Ishikawa (cell line): ENCODE measurements around the gene MOB3A.

Experiments used
- CREB1 ChIP-seq: IDR thresholded peaks from 2 replicates; pipeline ENCODE4 v1.6.1; 2012; ENCODE audit warnings: low read depth
- EP300 ChIP-seq: IDR thresholded peaks from 2 replicates; pipeline ENCODE4 v1.6.1; 2012; ENCODE audit warnings: borderline replicate concordance
- REST ChIP-seq: IDR thresholded peaks from 2 replicates; pipeline ENCODE4 v1.6.1; 2012; ENCODE audit warnings: low read depth, mild to moderate bottlenecking
- TAF1 ChIP-seq: IDR thresholded peaks from 2 replicates; pipeline ENCODE4 v1.6.1; 2012; ENCODE audit warnings: low read depth, mild to moderate bottlenecking
- TCF12 ChIP-seq: IDR thresholded peaks from 2 replicates; pipeline ENCODE4 v1.6.1; 2012; ENCODE audit warnings: low read depth
- USF1 ChIP-seq: IDR thresholded peaks from 2 replicates; pipeline ENCODE4 v1.6.1; 2012
- TF ChIP-seq, protein P1 (sequence below): IDR thresholded peaks from 2 replicates; pipeline ENCODE4 v1.6.1; 2012

GRCh38 chr19:2077398-2077797, 18.7 kb downstream of the MOB3A start:
- no peak for TF ChIP-seq TAF1
- TF ChIP-seq EP300, result no peak
- TF ChIP-seq CREB1, result no peak
- TF ChIP-seq TCF12, result no peak
- TF ChIP-seq, protein P1, sequence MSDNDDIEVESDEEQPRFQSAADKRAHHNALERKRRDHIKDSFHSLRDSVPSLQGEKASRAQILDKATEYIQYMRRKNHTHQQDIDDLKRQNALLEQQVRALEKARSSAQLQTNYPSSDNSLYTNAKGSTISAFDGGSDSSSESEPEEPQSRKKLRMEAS, result no peak
- no peak for TF ChIP-seq REST
- TF ChIP-seq USF1, result no peak
